Osteoblast (primary cell): ENCODE measurements around the gene STRIT1. TPM values are rescaled to one million over a fixed set of nuclear protein-coding genes. Genes with fewer than 3 reads are reported as not detected.

Experiments used
- DNase-seq: peaks from one replicate; pipeline ENCODE4 v3.0.0; 2011; ENCODE audit warnings: low spot score, mixed read lengths; ENCODE audit not compliant: insufficient read length; ENCODE audit errors: missing footprints
- H2AFZ ChIP-seq: 2 replicates; pipeline ENCODE4 v1.6.0; 2011; ENCODE audit warnings: mild to moderate bottlenecking, low read length
- H3K27ac ChIP-seq: 2 replicates; pipeline ENCODE4 v1.5.1; 2011; ENCODE audit warnings: mild to moderate bottlenecking, low read depth, low read length, moderate library complexity
- H3K27me3 ChIP-seq: 2 replicates; pipeline ENCODE4 v1.6.0; 2012; ENCODE audit warnings: mild to moderate bottlenecking, control low read depth, inconsistent platforms, low read length, moderate library complexity; ENCODE audit not compliant: insufficient read depth
- H3K36me3 ChIP-seq: 2 replicates; pipeline ENCODE4 v1.5.1; 2011; ENCODE audit warnings: mild to moderate bottlenecking, low read length, control low read depth, moderate library complexity; ENCODE audit not compliant: insufficient read depth
- H3K4me1 ChIP-seq: 2 replicates; pipeline ENCODE4 v1.5.1; 2011; ENCODE audit warnings: mild to moderate bottlenecking, low read length, control low read depth, moderate library complexity; ENCODE audit not compliant: insufficient read depth
- H3K4me2 ChIP-seq: 2 replicates; pipeline ENCODE4 v1.6.0; 2011; ENCODE audit warnings: mild to moderate bottlenecking, low read length; ENCODE audit not compliant: insufficient read depth
- H3K4me3 ChIP-seq: fragments of 200-600 bp; sonication (generic); 3 replicates; pipeline ENCODE4 v1.5.1; 2012; ENCODE audit warnings: mild to moderate bottlenecking, low read length, inconsistent platforms; ENCODE audit not compliant: insufficient read depth
- H3K79me2 ChIP-seq: 2 replicates; pipeline ENCODE4 v1.6.0; 2012; ENCODE audit warnings: mild to moderate bottlenecking, low read length, control low read depth, inconsistent platforms; ENCODE audit not compliant: insufficient read depth
- H3K9me3 ChIP-seq: 2 replicates; pipeline ENCODE4 v1.5.1; 2011; ENCODE audit warnings: low read depth, low read length, control low read depth
- H4K20me1 ChIP-seq: 2 replicates; pipeline ENCODE4 v1.6.0; 2012; ENCODE audit warnings: mild to moderate bottlenecking, low read length, control low read depth; ENCODE audit not compliant: insufficient read depth
- CTCF ChIP-seq: IDR thresholded peaks from 2 replicates; pipeline ENCODE4 v1.5.1; 2011; ENCODE audit warnings: mild to moderate bottlenecking, low read depth, low read length, moderate library complexity; ENCODE audit errors: extremely low read depth
- total RNA-seq: library from RNA; depleted of rRNA; stranded (reverse); fragments of >200 nt; gene quantifications from 2 replicates; pipeline ENCODE4 v1.2.3, GENCODE V29; 2012

Gene STRIT1
- total RNA-seq, 1 donor = not detected

DNA sequence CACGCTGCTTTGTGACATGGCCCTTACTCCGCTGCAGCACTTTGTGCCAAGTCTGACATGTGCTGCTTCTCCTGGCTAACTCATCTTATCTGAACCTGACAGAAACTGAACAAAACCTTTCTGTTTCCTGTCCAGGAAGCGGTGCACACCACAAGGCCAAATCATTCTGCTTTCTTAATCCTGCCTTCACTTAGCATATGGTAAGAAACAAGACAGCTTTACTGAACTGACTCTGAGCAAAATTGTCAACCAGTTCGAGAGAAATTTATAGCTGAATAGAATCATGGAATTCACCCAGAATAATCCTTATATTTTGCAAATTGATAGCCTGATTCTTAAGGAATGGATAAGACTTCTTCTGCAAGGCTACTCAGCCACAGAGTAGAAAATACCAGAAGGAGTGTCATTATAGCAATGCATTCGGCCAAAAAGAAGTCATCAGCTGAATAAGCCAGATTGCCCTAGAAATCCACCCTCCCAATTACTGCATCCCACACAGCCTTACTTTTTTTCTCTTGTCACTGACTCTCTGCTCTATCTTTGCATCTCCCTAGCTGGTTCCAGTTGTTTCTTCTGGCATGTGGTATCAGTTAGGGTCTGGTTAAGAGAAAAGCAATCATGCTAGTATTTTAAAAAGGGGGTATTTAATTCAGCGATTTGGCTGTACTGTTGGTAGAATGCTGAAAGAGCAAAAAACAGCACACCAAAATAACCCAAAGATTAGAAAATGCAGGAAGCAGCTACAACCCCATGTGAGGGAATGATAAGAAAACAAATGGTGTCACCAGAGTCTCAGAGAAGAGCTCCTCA is 41.6 kb upstream of the STRIT1 start:
- Histone ChIP-seq H3K79me2 (no peaks in the 10 kb centered on the region), H3K4me3 (no peak overlapping the region), H3K4me2 (no peak overlapping the region), H3K27me3 (no peaks in the 10 kb centered on the region), H3K27ac (no peak overlapping the region), H4K20me1 (no peaks in the 10 kb centered on the region), H2AFZ (no peak overlapping the region), H3K9me3 (no peaks in the 10 kb centered on the region), H3K36me3 (no peaks in the 10 kb centered on the region), H3K4me1 (no peaks in the 10 kb centered on the region)
- no peak for DNase-seq
- no peak for TF ChIP-seq CTCF

- no peak for TF ChIP-seq CTCF
- Histone ChIP-seq H3K4me2 (no peak overlapping the region), H3K4me3 (no peak overlapping the region), H3K27me3 (no peaks in the 10 kb centered on the region), H2AFZ (no peak overlapping the region), H4K20me1 (no peaks in the 10 kb centered on the region), H3K36me3 (no peaks in the 10 kb centered on the region), H3K4me1 (no peaks in the 10 kb centered on the region), H3K27ac (no peak overlapping the region), H3K9me3 (no peaks in the 10 kb centered on the region), H3K79me2 (no peaks in the 10 kb centered on the region)
- no peak for DNase-seq
Observed at GRCh38 chr3:155334215-155334913, 40.9 kb upstream of the STRIT1 start.

DNA sequence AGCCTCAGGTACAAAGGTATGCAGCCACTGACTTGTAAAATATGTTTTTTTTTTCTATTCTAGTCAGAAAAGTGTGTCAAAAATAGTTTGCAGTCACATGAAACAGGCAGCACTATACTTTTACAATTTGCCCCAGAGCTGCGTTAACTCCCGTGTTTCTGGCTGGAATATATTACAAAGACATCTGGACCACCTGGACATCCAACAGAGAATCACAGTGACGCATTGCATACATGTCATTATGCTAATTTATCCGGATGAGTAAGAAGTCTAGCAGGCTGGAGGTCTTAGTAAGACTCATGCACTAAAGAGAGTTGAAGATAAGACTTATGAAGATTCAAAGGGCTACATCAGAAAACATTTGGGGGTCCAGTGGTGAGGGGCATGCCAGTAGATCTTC is 39.2 kb upstream of the STRIT1 start:
- no peaks in the 10 kb centered on the region for H3K27me3 ChIP-seq
- H3K27ac ChIP-seq = no peak overlapping the region
- no peaks in the 10 kb centered on the region for H3K36me3 ChIP-seq
- H3K79me2 ChIP-seq = no peaks in the 10 kb centered on the region
- H4K20me1 ChIP-seq = no peaks in the 10 kb centered on the region
- no peaks in the 10 kb centered on the region for H3K9me3 ChIP-seq
- no peak overlapping the region for H2AFZ ChIP-seq
- H3K4me2 ChIP-seq = no peak overlapping the region
- H3K4me3 ChIP-seq = no peak overlapping the region
- no peak for TF ChIP-seq CTCF
- H3K4me1 ChIP-seq = no peaks in the 10 kb centered on the region
- DNase-seq = no peak

DNA sequence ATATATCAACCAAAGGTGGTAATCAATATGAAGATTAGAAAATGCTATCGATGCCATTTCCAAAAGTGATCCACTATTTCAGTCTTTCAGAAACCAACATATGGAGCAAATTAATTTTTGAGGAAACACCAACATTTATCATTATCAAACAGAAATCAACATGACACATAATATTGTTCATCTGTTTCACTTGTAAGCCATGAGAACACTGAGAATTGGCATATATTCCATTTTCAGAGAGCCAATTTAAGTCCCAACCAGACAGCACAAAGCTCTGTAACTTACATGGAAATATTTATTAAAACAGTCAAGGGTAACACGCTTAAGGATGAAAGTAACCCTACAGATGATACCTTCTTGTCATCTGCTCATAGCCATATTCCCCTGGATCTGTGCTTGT is 37.6 kb upstream of the STRIT1 start:
- Histone ChIP-seq H3K27ac (no peak overlapping the region), H3K4me1 (no peaks in the 10 kb centered on the region), H3K4me2 (no peak overlapping the region), H3K27me3 (no peaks in the 10 kb centered on the region), H3K79me2 (no peaks in the 10 kb centered on the region), H2AFZ (no peak overlapping the region), H3K36me3 (no peaks in the 10 kb centered on the region), H3K4me3 (no peak overlapping the region), H3K9me3 (no peaks in the 10 kb centered on the region), H4K20me1 (no peaks in the 10 kb centered on the region)
- no peak for DNase-seq
- TF ChIP-seq CTCF = no peak
